ENCODE data around the gene POLR1A. TPM values are rescaled to one million over a fixed set of nuclear protein-coding genes. Genes with fewer than 3 reads are reported as not detected.
A peak's percentile ranks its signal among the peaks of the same experiment; 100 is the strongest.

The POLR1A gene
- total RNA-seq, 1 donor = 43.1 TPM

GRCh38 chr2:85998071-85998991, 107.4 kb downstream of the POLR1A start:
- peak overlapping the region; percentile 17 for H3K4me3 ChIP-seq (ENCODE audit: low read depth, low read length)
- TF ChIP-seq CTCF (IDR thresholded peaks at IDR 0.05; ENCODE audit: insufficient read depth, low read length) = no peak
- peak; percentile 93 for DNase-seq (ENCODE audit: low read depth)

- no peak for TF ChIP-seq CTCF (IDR thresholded peaks at IDR 0.05; ENCODE audit: insufficient read depth, low read length)
- DNase-seq (ENCODE audit: low read depth) = peak; percentile 88
- H3K4me3 ChIP-seq (ENCODE audit: low read depth, low read length) = no peak overlapping the region
Observed at GRCh38 chr2:85997017-85997970, 108.4 kb downstream of the POLR1A start.

- DNase-seq (ENCODE audit: low read depth) = peak; percentile 24
- no peak overlapping the region for H3K4me3 ChIP-seq (ENCODE audit: low read depth, low read length)
- no peak for TF ChIP-seq CTCF (IDR thresholded peaks at IDR 0.05; ENCODE audit: insufficient read depth, low read length)
Observed at GRCh38 chr2:85996591-85996990, 109.1 kb downstream of the POLR1A start.

GRCh38 chr2:85995648-85996529, 109.8 kb downstream of the POLR1A start:
- no peak overlapping the region for H3K4me3 ChIP-seq (ENCODE audit: low read depth, low read length)
- DNase-seq (ENCODE audit: low read depth) = no peak
- TF ChIP-seq CTCF (IDR thresholded peaks at IDR 0.05; ENCODE audit: insufficient read depth, low read length) = no peak

- no peak overlapping the region for H3K4me3 ChIP-seq (ENCODE audit: low read depth, low read length)
- DNase-seq (ENCODE audit: low read depth) = no peak
- no peak for TF ChIP-seq CTCF (IDR thresholded peaks at IDR 0.05; ENCODE audit: insufficient read depth, low read length)
Observed at GRCh38 chr2:85994897-85995647, 110.6 kb downstream of the POLR1A start.
